HL-60 (cell line): Measurements from ENCODE around the gene OR51A4.

ENCODE experiments used
- DNase-seq, 2 experiments: peaks; one replicate each; pipeline ENCODE4 v3.0.0-alpha.2; 2010 to 2020; ENCODE audit warnings: low read depth in 1 of 2, low spot score in 1 of 2
- H3K27ac ChIP-seq: fragments of 250-450 bp; sonication (Bioruptor Pico); replicated peaks from 2 replicates; pipeline ENCODE4 v1.5.1; 2020; ENCODE audit warnings: mild to moderate bottlenecking, moderate library complexity
- H3K27me3 ChIP-seq: fragments of 250-450 bp; sonication (Bioruptor Pico); 2 replicates; pipeline ENCODE4 v1.5.1; 2021; ENCODE audit warnings: mild to moderate bottlenecking, moderate library complexity; ENCODE audit not compliant: insufficient read depth, poor library complexity, severe bottlenecking
- H3K4me3 ChIP-seq: replicated peaks from 2 replicates; pipeline ENCODE4 v1.5.1; 2011; ENCODE audit warnings: mild to moderate bottlenecking, control low read depth, low read length; ENCODE audit not compliant: insufficient read depth
- CTCF ChIP-seq: IDR thresholded peaks from one replicate; pipeline ENCODE4 v1.5.1; 2011; ENCODE audit warnings: low read length, control low read depth, inconsistent platforms; ENCODE audit not compliant: insufficient read depth
- GABPA ChIP-seq: IDR thresholded peaks from 2 replicates; pipeline ENCODE4 v1.6.1; 2012; ENCODE audit warnings: low read depth
- POLR2AphosphoS5 ChIP-seq: IDR thresholded peaks from 2 replicates; pipeline ENCODE4 v1.6.1; 2012; ENCODE audit warnings: low read depth
- REST ChIP-seq: IDR thresholded peaks from 2 replicates; pipeline ENCODE4 v1.6.1; 2012; ENCODE audit warnings: low read depth; ENCODE audit not compliant: insufficient replicate concordance
- SPI1 ChIP-seq: IDR thresholded peaks from 2 replicates; pipeline ENCODE4 v1.6.1; 2012; ENCODE audit warnings: low read depth, mild to moderate bottlenecking, borderline replicate concordance

Gene OR51A4

GRCh38 chr11:4922304-4922703, 25.1 kb downstream of the OR51A4 start:
- Histone ChIP-seq H3K27ac (no peak overlapping the region), H3K4me3 (no peak overlapping the region), H3K27me3 (no peaks in the 10 kb centered on the region)
- DNase-seq: no peak
- TF ChIP-seq REST: no peak
- no peak for TF ChIP-seq POLR2AphosphoS5
- TF ChIP-seq SPI1: no peak
- TF ChIP-seq GABPA: no peak
- no peak for TF ChIP-seq CTCF

- no peak for DNase-seq
- Histone ChIP-seq H3K27ac (no peak overlapping the region), H3K27me3 (no peaks in the 10 kb centered on the region), H3K4me3 (no peak overlapping the region)
- TF ChIP-seq SPI1: no peak
- TF ChIP-seq CTCF: no peak
- TF ChIP-seq POLR2AphosphoS5: no peak
- no peak for TF ChIP-seq GABPA
Measured at GRCh38 chr11:4921796-4922195, 25.6 kb downstream of the OR51A4 start.

GRCh38 chr11:4919250-4919649, 28.2 kb downstream of the OR51A4 start, which contains the start of gene OR51G2:
OR51G2 (minus strand) TSS chr11:4919350; CDS start chr11:4915663, 3,687 bp downstream.
- H3K27ac ChIP-seq: no peak within 1 kb of the TSS
- H3K4me3 ChIP-seq: no peak within 1 kb of the TSS
- H3K27me3 ChIP-seq: no peaks in the 10 kb centered on the region
- DNase-seq: no peak
- TF ChIP-seq REST: no peak
- no peak for TF ChIP-seq POLR2AphosphoS5
- no peak for TF ChIP-seq SPI1
- TF ChIP-seq CTCF: no peak
- TF ChIP-seq GABPA: no peak

GRCh38 chr11:4916581-4916980, 30.8 kb downstream of the OR51A4 start:
- no peak for DNase-seq
- H3K4me3 ChIP-seq: no peak overlapping the region
- no peaks in the 10 kb centered on the region for H3K27me3 ChIP-seq
- H3K27ac ChIP-seq: no peak overlapping the region
- TF ChIP-seq CTCF (no peak), REST (no peak), GABPA (no peak), SPI1 (no peak), POLR2AphosphoS5 (no peak)
